ENCODE measurements around the gene ZNF223.

The ZNF223 gene

GRCh38 chr19:44051650-44052402 lies at the start of gene ZNF223:
TSS of gene ZNF223 (plus strand) at chr19:44052036. CDS start at chr19:44055177, 3,141 bp downstream.
- peak; percentile 6 for DNase-seq

- no peak for DNase-seq
Measured at GRCh38 chr19:44002212-44002565, 49.6 kb upstream of the ZNF223 start.

GRCh38 chr19:44002566-44003460 lies 49.0 kb upstream of the ZNF223 start, which contains the start of gene ZNF230:
TSS of gene ZNF230 (plus strand) at chr19:44002957. CDS start at chr19:44007079, 4,122 bp downstream.
- DNase-seq = peak; percentile 94

GRCh38 chr19:44003461-44004009 lies 48.3 kb upstream of the ZNF223 start:
- peak; percentile 6 for DNase-seq

GRCh38 chr19:44005973-44006372 lies 45.9 kb upstream of the ZNF223 start:
- DNase-seq = no peak

GRCh38 chr19:44007473-44007872 lies 44.4 kb upstream of the ZNF223 start:
- DNase-seq = no peak

- no peak for DNase-seq
Measured at GRCh38 chr19:44010468-44010867, 41.4 kb upstream of the ZNF223 start.

- DNase-seq = no peak
Measured at GRCh38 chr19:44019498-44019897, 32.3 kb upstream of the ZNF223 start.

- no peak for DNase-seq
Measured at GRCh38 chr19:44021221-44021620, 30.6 kb upstream of the ZNF223 start.

GRCh38 chr19:44024900-44025216 lies 27.0 kb upstream of the ZNF223 start:
- no peak for DNase-seq

- DNase-seq = peak; percentile 83
Measured at GRCh38 chr19:44025217-44025936, 26.5 kb upstream of the ZNF223 start, which contains the start of gene ZNF222. TSS of gene ZNF222 (plus strand) at chr19:44025379. CDS start at chr19:44025437, 58 bp downstream.

- DNase-seq = no peak
Measured at GRCh38 chr19:44026622-44027021, 25.2 kb upstream of the ZNF223 start.

GRCh38 chr19:44032001-44032610 lies 19.7 kb upstream of the ZNF223 start:
- no peak for DNase-seq

GRCh38 chr19:44042147-44042546 lies 9.7 kb upstream of the ZNF223 start:
- DNase-seq = no peak

- DNase-seq = no peak
Measured at GRCh38 chr19:44050740-44051649, 841 bp upstream of the ZNF223 start.

- no peak for DNase-seq
Measured at GRCh38 chr19:44055870-44056269, 4.0 kb downstream of the ZNF223 start.

GRCh38 chr19:44059229-44059628 lies 7.4 kb downstream of the ZNF223 start:
- DNase-seq = no peak

GRCh38 chr19:44061038-44061437 lies 9.2 kb downstream of the ZNF223 start:
- no peak for DNase-seq

- DNase-seq = no peak
Measured at GRCh38 chr19:44066305-44066704, 14.5 kb downstream of the ZNF223 start.

GRCh38 chr19:44069415-44069814 lies 17.6 kb downstream of the ZNF223 start:
- no peak for DNase-seq

GRCh38 chr19:44071824-44072542 lies 20.1 kb downstream of the ZNF223 start, which contains the start of gene ZNF284:
TSS of gene ZNF284 (plus strand) at chr19:44072159. CDS start at chr19:44076390, 4,231 bp downstream.
- DNase-seq = peak; percentile 81
